Activated CD8-positive, alpha-beta memory T cell treated with anti-CD3 and anti-CD28 coated beads, Interleukin-2, amount 50 U/mL, for 1 hour (primary cell): ENCODE measurements around the gene LIMS3.
"Not testable (repeated sequence)": the region's sequence is repeated elsewhere in the genome, so short reads cannot be mapped to it uniquely, and the experiment has no call there.

Experiments used
- DNase-seq: peaks from one replicate; pipeline ENCODE4 v3.0.0-alpha.2; 2020; ENCODE audit errors: extremely low read depth

The LIMS3 gene

GRCh38 chr2:109898462-109899336, at the start of gene LIMS3:
TSS of gene LIMS3 (plus strand) at chr2:109898688. CDS start at chr2:109898729, 41 bp downstream.
- DNase-seq, result not testable (repeated sequence)

GRCh38 chr2:109871129-109871751, 27.2 kb upstream of the LIMS3 start:
- not testable (repeated sequence) for DNase-seq

- DNase-seq, result not testable (repeated sequence)
Measured at GRCh38 chr2:109876625-109877024, 21.9 kb upstream of the LIMS3 start.

- DNase-seq, result not testable (repeated sequence)
Measured at GRCh38 chr2:109882112-109882511, 16.4 kb upstream of the LIMS3 start.

GRCh38 chr2:109888414-109888813, 10.1 kb upstream of the LIMS3 start:
- not testable (repeated sequence) for DNase-seq

- DNase-seq, result not testable (repeated sequence)
Measured at GRCh38 chr2:109889909-109890308, 8.6 kb upstream of the LIMS3 start.

GRCh38 chr2:109891024-109891423, 7.5 kb upstream of the LIMS3 start:
- DNase-seq, result not testable (repeated sequence)

- DNase-seq, result not testable (repeated sequence)
Measured at GRCh38 chr2:109893736-109894135, 4.8 kb upstream of the LIMS3 start.

GRCh38 chr2:109894141-109894540, 4.3 kb upstream of the LIMS3 start:
- DNase-seq, result not testable (repeated sequence)

GRCh38 chr2:109895090-109895869, 3.2 kb upstream of the LIMS3 start:
- DNase-seq, result not testable (repeated sequence)

GRCh38 chr2:109896212-109896611, 2.3 kb upstream of the LIMS3 start:
- not testable (repeated sequence) for DNase-seq

- not testable (repeated sequence) for DNase-seq
Measured at GRCh38 chr2:109897769-109898461, 573 bp upstream of the LIMS3 start.

- DNase-seq, result not testable (repeated sequence)
Measured at GRCh38 chr2:109905796-109906195, 7.3 kb downstream of the LIMS3 start.

GRCh38 chr2:109908626-109909025, 10.1 kb downstream of the LIMS3 start:
- DNase-seq, result not testable (repeated sequence)

GRCh38 chr2:109910789-109911188, 12.3 kb downstream of the LIMS3 start:
- not testable (repeated sequence) for DNase-seq

- not testable (repeated sequence) for DNase-seq
Measured at GRCh38 chr2:109913911-109914310, 15.4 kb downstream of the LIMS3 start.

GRCh38 chr2:109914552-109914951, 16.1 kb downstream of the LIMS3 start:
- not testable (repeated sequence) for DNase-seq

GRCh38 chr2:109915830-109916229, 17.3 kb downstream of the LIMS3 start:
- not testable (repeated sequence) for DNase-seq

GRCh38 chr2:109920162-109920561, 21.7 kb downstream of the LIMS3 start:
- DNase-seq, result not testable (repeated sequence)

GRCh38 chr2:109921543-109922384, 23.3 kb downstream of the LIMS3 start:
- DNase-seq, result not testable (repeated sequence)
